ENCODE results near the gene IMMP2L.

IMMP2L gene

DNA sequence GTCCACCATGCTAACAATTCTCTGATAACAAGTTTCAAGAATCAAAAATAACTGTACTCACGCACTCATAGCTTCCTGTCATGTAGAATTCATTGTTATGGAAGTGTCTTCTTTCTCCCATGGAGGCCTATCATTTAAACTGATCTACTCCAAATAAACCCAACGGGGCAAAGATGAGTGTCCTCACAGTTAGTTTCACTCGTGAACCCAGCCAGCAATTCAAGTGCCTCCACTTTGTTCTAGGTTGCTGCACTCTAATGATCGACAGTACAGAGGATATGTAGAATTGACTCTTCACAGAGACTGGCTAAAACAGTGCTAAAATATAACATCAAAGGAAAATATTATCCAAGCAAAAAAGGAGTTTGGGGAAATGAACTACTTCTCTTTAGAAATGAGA, 360.0 kb downstream of the IMMP2L start:
- no peak for DNase-seq

DNA sequence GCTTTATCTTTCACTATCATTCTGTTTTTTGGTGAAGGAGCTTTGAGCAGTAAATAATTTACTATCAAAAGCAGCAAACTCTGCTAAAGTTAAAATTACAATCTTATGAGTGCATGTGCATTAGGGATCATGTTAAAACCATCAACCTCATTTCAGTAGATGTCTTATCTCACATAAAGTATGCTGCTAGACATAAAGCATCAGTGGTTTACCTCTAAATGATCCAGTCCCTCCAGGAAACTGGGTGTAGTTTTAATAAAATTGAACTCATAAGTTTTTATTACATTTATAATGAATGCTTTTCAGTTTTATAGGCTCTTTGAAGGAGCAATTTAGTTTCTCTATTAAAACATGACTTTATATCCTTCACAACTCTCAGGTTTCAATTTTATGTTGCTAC, 362.6 kb downstream of the IMMP2L start:
- DNase-seq, result no peak

DNA sequence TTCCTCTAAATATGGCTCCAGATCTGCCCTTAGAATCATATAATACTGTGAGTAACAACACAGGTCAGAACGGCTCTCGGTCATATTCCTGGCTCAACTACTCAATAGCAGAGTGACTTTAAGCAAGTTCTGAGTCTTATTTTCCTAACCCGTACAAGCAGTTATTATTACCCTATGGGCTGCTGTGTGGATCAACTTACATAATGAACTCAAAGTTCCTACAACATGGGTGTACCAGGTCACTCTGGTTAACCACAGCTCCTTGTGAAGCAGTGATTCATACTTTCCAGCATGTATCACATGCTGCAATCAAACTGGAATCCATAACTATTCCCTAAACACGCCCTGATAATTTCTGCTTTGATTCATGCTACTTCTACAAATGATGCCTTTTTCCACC, 364.0 kb downstream of the IMMP2L start:
- no peak for DNase-seq

DNA sequence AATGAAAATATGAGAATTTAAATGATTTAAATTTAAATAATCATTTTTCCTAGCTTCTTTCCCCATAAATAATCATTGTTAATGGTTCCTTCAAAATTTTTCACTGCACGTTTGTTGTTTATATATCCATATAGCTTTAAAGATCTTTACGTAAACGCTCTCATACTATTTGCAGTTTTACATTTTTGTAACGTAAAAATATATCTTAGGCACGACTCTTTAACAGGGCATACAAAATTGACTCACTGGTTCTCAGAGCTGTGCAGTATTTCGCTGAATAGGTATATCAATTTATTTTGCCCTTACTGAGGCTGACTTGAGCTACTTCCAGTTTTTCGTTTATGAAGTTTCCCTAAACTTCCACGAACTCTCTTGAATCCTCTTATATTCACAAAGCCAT, 365.6 kb downstream of the IMMP2L start:
- no peak for DNase-seq

DNA sequence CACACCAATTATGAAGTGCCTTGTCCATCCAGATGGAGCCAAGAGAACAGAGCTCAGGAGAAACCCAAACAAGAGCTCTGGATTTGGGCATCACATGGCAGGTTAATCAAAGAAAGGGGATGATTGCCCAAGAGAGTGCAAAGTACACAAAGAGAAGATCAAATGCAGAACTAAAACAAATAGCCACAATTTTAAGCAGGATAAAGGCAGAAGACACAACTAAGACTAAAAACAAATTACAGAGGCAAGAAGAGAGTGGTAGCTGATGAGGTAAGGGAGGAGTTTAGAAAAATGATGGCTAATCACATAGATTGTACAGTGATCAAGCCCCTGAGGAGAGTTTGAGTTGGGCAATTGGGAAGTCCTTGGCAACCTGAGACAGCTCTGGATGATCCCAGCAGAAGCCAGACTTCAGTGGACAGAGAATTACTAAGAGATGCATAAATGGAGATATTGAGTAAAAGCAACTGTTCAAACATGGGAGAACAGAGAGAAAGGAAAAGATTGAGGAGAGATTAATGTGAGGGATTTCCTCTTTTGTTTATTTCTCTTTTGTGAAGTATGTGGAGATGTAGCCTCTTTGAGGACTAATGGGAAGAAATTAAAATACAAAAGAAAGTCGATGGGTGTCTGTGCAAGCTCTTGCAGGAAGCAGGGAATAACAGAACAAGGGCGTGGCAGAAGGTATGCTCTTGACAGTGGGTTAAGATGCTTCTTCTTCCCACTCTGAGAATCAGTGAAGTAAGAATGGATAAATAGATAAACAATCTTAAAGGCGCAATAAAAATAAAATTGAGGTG, 369.5 kb downstream of the IMMP2L start:
- no peak for DNase-seq

DNA sequence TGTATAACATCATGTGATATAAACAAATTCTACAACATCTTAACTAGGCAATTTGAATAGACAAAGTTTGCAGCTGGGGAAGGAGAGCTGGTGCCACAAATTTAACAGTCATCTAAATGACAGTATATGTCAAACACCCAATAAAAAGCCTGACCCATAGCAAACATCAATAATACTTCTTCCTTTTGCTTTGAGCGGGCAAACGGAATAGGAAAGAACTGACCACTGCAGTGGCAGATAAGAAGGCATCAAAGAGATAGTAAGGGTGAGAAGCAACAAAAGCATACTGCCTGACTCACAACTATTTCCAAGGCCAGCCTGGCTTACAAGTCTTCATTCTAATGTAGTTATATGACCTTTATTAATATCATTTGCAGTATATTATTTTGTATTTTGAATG, 371.5 kb downstream of the IMMP2L start:
- no peak for DNase-seq

DNA sequence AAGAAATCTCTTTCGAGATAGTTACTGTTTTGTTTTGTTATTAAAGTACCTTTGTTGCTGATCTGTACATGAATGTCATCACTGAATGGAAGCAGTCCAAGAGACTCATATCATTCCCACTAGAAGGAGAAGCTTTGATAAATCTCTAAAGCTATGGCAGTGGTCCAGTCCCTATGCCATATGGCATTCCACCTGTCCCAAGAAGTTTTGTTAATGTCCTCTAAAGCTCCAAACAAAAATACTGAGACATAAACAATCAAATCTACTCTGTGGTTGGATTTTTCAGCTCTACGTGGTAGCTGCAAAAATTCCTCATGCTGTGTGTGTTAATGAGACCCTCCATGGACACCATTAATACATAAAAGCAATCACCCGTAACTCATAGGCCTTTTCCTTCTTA, 377.3 kb downstream of the IMMP2L start:
- no peak for DNase-seq

DNA sequence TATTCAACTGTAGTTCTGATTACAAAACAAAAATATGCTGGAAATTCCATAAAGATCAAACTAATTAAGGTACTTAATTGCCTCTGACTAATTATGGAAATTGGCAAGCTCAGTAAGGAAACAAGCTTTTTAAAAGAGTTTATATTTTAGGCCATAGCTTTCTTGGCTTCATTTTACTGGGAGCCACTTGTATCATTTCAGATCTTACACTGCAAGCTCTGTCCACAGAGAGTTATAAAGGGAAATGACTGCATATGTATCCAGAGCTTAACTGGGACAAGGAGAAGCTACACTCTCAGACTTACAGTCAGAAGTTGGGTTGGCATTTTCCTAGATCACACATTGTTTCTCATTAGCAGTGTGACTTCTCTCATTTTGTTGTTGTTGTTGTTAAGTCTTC, 379.0 kb downstream of the IMMP2L start:
- no peak for DNase-seq

DNA sequence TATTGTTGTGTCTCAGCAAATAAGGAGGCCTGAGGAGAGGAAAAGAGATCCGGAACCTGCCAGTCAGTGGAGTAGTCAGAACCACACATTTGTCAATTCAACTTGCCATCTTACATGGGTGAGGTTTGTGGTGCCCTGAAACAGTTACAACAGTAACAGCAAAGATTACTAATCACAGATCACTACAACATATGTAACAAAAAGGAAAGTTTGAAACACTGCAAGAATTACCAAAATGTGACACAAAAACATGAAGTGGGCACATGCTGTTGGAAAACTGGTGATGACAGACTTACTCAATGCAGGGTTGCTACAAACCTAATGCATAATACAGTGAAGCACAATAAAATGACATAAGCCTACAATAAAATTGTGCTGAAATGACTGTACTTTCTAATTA, 382.0 kb downstream of the IMMP2L start:
- DNase-seq, result no peak

DNA sequence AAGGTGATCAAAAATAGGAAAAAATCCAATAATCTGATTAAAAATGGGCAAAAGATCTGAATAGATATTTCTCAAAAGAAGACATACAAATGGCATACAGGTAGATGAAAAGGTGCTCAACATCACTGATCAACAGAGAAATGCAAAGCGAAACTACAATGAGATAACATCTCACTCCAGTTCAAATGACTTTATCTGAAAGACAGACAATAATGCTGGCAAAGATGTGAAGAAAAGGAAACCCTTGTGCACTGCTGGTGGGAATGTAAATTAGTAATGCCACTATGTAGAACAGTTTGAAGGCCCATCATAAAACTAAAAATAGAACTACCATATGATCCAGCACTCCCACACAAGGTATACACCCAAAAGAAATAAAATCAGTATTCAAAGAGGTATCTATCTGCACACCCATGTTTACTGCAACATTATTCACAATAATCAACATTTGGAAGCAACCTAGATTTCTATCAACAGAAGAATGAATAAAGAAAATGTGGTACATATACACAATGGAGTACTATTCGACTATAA, 386.3 kb downstream of the IMMP2L start:
- no peak for DNase-seq

DNA sequence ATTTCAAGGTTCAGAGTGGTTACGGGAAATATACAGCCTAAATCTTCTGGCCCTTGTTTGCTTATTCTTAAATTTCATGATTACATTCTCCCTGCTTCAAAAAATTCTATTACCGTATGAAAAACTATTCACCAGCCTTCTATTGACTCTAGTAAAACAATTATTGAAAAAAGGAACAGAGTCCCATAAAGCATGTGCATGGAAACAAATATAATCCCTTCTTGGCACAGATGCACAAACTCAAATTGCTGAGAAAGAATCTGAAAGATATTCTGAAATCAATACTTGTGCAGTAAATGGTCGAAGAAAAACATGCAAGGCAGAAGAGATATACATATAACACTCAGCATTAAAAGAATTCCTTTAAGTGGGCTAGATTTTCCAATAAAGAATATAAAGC, 387.8 kb downstream of the IMMP2L start:
- DNase-seq, result no peak

DNA sequence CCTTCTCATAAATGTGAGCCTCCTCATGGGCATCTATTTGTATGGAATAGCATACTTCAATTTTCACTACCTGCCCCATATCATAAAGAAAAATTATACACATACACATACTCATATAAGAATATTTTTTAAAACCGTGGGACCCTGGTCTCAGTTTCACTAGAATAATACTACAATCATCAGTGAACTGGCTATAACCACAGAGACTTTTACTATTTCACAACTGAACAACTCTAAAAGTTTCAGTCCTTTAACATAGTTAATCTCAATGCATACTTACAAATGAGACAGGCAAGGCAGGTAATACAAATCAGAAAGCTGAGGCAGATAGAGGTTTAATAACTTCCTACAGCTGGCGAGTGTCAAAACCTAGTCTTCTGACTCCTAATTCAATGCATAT, 388.3 kb downstream of the IMMP2L start:
- DNase-seq, result no peak

DNA sequence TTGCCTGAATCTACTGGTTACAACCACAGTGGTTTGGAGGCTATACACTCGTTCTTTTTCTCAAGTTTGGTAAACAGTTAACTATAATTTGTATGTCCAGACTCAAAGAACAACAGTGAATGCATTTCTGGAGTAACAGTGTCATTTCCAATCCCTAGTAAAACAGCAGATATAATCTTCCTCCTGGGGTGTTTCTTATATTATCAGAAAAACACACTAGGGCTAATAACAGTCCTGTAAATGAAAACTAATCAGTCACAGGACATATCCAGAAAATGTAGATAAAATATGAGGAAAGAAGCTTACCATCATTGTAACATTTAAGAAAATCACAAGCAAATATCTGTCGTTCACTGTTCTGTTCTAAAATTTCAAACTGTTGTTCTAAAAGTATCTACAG, 388.8 kb downstream of the IMMP2L start:
- DNase-seq, result no peak

DNA sequence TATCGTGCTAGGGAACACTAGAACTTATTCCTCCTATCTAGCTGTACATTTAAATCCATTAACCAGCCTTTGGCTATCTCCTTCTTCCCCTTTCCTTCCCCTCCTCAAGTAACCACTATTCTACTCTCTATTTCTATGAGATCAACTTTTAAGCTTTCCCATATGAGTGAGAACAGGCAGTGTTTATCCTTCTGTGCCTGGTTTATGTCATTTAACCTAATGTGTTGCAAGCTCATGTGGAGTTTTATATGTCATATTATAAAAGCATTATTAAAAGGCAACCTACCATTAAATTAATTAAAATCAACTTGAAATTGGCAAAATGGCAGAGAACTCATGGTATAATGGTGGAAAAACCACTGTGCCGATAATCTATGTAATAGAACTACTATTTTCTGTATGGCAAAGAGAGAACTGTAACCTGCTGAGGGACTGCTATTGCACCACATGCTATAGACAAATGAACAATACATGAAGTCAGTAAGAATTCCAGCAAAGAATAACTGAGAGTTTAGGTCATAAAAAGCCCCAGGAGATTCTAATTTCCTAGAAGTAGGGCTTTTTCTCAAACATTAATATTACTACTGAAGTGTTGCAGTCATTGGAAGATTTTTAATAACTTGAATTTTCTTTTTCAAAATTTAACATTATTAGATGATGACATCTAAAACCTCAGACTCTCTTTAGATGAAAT, 389.6 kb downstream of the IMMP2L start:
- no peak for DNase-seq

DNA sequence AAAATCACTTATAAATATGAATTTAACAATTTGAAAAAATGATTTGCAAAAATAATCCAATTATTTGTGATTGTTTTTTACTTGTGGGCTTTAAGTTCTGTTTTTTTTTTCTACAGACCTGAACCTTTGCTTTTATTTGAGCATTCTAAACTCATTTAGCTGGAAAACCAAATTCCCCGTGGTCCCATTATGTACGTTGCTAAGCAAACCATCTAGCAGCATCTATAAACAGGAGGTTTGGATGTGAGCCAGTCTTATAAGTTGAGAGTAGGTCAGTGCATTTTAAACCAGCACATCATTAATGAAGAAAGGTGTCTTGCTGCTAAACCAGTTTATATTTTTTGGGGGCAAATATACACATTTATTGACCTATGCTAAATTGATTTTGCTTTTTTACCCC, 394.1 kb downstream of the IMMP2L start:
- peak; percentile 48 for DNase-seq

DNA sequence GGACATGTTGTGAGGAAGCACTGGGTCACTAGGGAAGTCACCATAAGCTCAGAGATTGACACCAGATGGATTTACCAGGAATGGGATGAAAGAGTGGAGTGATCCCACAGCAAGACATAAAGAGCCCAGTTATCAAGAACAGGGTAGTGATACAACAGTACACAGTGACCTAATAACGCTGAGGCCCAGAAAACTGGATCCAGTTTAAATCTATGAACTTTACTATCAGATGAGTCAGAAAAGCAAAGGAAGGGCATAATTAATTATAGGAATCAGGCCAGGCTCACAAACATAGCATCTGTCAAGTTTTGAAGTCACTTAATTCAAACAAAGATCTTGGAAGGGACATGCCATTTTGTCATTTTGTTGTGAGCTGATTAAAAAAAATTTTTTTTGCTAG, 397.9 kb downstream of the IMMP2L start:
- DNase-seq, result no peak

DNA sequence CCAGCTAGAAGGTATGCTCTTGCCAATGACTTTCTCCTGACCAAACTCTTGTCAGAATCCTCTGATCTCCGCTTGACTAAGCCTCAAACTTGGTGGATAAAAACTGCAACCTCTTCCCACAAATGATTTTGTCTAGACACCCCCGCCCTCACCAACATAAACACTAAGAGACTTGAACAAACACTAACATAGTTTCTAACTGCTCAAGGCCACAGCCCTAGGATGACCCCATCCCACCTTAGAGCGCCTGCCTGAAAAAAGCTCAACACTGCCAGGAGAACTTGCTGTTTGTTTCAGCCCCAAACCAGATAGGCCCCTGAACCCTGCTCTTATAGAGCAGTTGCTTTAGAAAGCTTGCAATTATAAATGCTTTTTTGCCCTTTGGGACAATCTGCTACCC, 399.6 kb downstream of the IMMP2L start:
- DNase-seq, result no peak

DNA sequence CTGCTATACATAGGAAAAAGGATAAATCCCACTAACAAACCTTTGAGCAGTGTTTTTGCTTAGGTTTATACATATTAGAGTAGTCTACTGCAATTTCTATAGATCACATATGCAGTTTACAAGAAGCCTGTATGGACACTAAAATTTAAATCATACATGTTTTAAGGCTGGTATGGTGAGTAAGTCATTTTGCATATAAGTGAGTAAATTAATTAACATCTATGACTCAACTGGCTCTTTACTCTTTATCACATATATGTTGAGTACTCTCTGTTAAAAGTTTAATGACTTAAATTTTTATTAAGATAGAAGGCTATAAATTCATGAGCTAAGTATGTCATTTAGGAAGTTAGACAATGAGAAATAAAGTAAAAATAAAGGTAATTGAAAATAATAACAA, 402.0 kb downstream of the IMMP2L start:
- DNase-seq, result no peak

DNA sequence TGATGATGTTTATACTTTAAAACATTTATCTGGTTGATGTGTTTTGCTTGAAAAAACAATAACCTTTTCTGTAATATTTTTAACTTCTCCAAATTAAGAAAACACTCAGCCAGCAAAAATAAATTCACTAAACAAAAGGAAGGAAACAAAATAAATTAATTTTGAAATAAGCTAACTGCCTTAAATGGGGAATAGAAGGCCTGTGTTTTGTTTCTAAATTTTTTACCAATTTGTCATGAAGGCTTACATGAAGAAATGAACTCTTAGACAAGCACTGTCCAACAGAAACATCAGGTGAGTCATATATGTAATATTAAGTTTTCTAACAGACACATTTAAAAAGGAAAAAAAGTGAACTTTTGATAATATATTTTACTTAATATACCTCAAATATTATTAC, 402.9 kb downstream of the IMMP2L start:
- no peak for DNase-seq

DNA sequence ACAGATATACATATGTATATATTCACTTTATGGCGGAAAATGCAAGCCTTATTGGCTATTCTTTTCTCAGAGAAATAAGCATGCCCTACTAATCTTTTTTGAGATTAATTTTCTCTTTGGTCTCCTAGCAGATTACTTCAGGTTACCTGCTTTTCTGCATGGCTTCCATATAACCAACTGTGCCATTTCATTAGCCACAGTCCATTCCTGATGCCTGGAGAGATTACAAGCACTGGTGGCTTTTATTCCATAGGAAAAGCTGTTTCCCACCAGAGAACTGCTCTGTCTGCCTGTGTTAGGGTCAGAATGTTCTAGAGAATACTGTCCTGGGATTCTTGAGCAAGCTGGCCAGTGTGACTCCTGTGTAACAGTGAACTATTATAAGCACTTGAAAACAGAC, 411.6 kb downstream of the IMMP2L start:
- DNase-seq, result no peak

DNA sequence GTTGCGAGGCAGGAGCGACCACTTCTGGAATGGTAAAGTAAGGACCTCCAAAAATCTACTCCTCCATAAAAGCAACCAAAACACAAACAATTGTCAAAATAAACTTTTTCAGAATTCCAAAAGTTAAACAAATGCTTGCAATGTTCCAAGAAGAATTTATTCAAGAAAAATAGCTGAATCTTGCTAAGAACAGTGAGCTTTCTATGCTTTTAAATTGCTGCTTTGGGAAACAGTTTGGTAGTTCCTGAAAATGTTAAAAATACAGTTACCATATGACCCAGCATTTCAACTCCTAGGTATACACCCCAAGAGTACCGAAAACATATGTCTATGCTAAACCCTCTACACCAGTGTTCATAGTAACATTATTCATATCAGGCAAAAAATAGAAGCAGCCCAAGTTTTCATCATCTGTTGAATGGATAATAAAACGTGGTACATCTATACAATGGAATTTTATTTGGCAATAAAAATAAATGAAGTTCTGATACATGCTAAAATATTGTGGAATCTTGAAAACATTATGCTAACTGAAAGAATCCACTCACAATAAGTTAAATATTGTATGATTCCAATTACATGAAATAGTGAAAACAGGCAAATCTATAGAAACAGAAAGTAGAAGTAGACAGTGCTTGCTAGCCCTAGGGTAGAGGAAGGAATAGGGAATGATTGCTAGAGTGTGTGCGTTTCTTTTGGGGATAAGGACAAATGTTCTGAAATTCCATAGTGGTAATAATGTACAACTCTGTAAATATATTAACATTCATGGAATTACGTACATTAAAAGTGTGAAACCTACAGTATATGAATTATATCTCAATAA, 414.4 kb downstream of the IMMP2L start:
- no peak for DNase-seq

DNA sequence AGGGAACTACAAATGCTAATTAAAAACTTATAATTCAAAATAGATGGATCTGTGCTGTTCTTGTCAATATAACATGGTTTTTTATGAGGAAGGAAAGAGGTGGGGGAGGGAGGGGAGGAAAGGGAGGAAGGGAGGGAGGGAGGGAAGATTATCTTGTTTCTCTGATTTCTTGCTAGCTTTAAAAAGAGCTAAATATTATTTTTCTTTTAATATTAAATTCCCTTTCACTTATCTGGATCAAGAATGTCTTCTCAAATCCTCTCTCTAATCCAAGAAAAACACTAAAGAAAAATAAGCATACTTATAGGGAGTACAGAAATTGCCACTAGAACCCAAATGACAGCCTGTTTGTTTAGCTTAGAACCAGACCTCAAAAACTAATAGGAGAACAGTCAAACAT, 416.2 kb downstream of the IMMP2L start:
- DNase-seq, result no peak

DNA sequence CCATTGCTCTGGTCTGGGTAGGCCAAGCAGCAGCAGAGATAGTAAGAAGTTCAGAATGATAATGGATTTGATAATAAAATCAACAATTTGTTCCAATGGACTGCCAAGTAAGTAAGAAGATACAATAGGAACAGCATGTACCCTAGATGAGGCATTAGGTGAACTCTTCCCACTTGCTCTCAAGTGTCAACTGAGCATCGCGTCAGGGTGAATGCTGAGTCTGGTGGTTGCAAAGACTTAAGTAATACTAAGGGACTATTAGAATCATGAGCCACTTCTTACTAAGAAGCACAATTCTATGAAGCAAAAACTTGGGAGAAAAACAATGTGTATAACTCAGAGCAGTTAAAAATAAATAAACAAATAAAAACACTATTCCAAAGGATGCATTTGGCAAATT, 416.8 kb downstream of the IMMP2L start:
- no peak for DNase-seq

All from NCI-H1436 treated with DMSO at 0.1 percent for 48 hours (cell line).